ENCODE measurements around the gene FOXP1. TPM values are rescaled to one million over a fixed set of nuclear protein-coding genes. Genes with fewer than 3 reads are reported as not detected.

Gene FOXP1
- polyA plus RNA-seq, 1 donor from 2014 or later, result 5.6 TPM

- Histone ChIP-seq H3K79me2 (replicated peaks; ENCODE audit: insufficient read depth, low read length) (no peaks in the 10 kb centered on the region), H3F3A (ENCODE audit: insufficient read depth, low read length, poor library complexity, severe bottlenecking) (no peaks in the 10 kb centered on the region), H2AFZ (ENCODE audit: low read depth, low read length) (no peak overlapping the region), H3K9me3 (ENCODE audit: low read length) (no peaks in the 10 kb centered on the region), H3K27me3 (ENCODE audit: insufficient read depth, low read depth, low read length) (no peaks in the 10 kb centered on the region), H3K4me2 (ENCODE audit: low read length) (no peak overlapping the region), H4K20me1 (ENCODE audit: insufficient read depth) (no peaks in the 10 kb centered on the region), H3K4me3 (ENCODE audit: low read length) (no peak overlapping the region), H3K36me3 (ENCODE audit: insufficient read depth, low read length) (no peaks in the 10 kb centered on the region), H3K9me2 (ENCODE audit: insufficient read depth, low read length) (no peaks in the 10 kb centered on the region), H3K27ac (ENCODE audit: low read length) (peak overlapping the region; percentile 10), H3K9ac (ENCODE audit: low read length) (no peak overlapping the region)
- TF ChIP-seq EZH2 (IDR thresholded peaks at IDR 0.05; ENCODE audit: borderline replicate concordance, insufficient read depth, low read length, poor library complexity, severe bottlenecking), result no peak
- TF ChIP-seq MXI1 (conservative IDR thresholded peaks at IDR 0.05; ENCODE audit: poor library complexity, severe bottlenecking), result no peak
- peak; percentile 72 for TF ChIP-seq POLR2AphosphoS5 (IDR thresholded peaks at IDR 0.05)
- peak; percentile 28 for TF ChIP-seq EP300 (conservative IDR thresholded peaks at IDR 0.05; ENCODE audit: poor library complexity, severe bottlenecking)
- no peak for TF ChIP-seq TAF1 (IDR thresholded peaks at IDR 0.05; ENCODE audit: low read depth)
- no peak for TF ChIP-seq RAD21 (conservative IDR thresholded peaks at IDR 0.05)
- TF ChIP-seq REST (IDR thresholded peaks at IDR 0.05; ENCODE audit: borderline replicate concordance), result peak; percentile 94
- no peak for TF ChIP-seq SMC3 (conservative IDR thresholded peaks at IDR 0.05; ENCODE audit: poor library complexity)
- no peak for TF ChIP-seq CTCF (IDR thresholded peaks at IDR 0.05; ENCODE audit: poor library complexity, severe bottlenecking)
Measured at GRCh38 chr3:71171247-71171646, 412.3 kb downstream of the FOXP1 start.

GRCh38 chr3:71168880-71169411 is 414.6 kb downstream of the FOXP1 start:
- Histone ChIP-seq H3K4me2 (ENCODE audit: low read length) (no peak overlapping the region), H3K27me3 (ENCODE audit: insufficient read depth, low read depth, low read length) (no peaks in the 10 kb centered on the region), H3F3A (ENCODE audit: insufficient read depth, low read length, poor library complexity, severe bottlenecking) (no peaks in the 10 kb centered on the region), H2AFZ (ENCODE audit: low read depth, low read length) (no peak overlapping the region), H3K9me3 (ENCODE audit: low read length) (no peaks in the 10 kb centered on the region), H4K20me1 (ENCODE audit: insufficient read depth) (no peaks in the 10 kb centered on the region), H3K79me2 (replicated peaks; ENCODE audit: insufficient read depth, low read length) (no peaks in the 10 kb centered on the region), H3K27ac (ENCODE audit: low read length) (no peak overlapping the region), H3K9ac (ENCODE audit: low read length) (no peak overlapping the region), H3K9me2 (ENCODE audit: insufficient read depth, low read length) (no peaks in the 10 kb centered on the region), H3K4me3 (ENCODE audit: low read length) (no peak overlapping the region), H3K36me3 (ENCODE audit: insufficient read depth, low read length) (no peaks in the 10 kb centered on the region)
- no peak for TF ChIP-seq TAF1 (IDR thresholded peaks at IDR 0.05; ENCODE audit: low read depth)
- TF ChIP-seq EP300 (conservative IDR thresholded peaks at IDR 0.05; ENCODE audit: poor library complexity, severe bottlenecking), result no peak
- TF ChIP-seq REST (IDR thresholded peaks at IDR 0.05; ENCODE audit: borderline replicate concordance), result no peak
- TF ChIP-seq MXI1 (conservative IDR thresholded peaks at IDR 0.05; ENCODE audit: poor library complexity, severe bottlenecking), result no peak
- no peak for TF ChIP-seq POLR2AphosphoS5 (IDR thresholded peaks at IDR 0.05)
- no peak for TF ChIP-seq SMC3 (conservative IDR thresholded peaks at IDR 0.05; ENCODE audit: poor library complexity)
- no peak for TF ChIP-seq RAD21 (conservative IDR thresholded peaks at IDR 0.05)
- TF ChIP-seq EZH2 (IDR thresholded peaks at IDR 0.05; ENCODE audit: borderline replicate concordance, insufficient read depth, low read length, poor library complexity, severe bottlenecking), result no peak
- no peak for TF ChIP-seq CTCF (IDR thresholded peaks at IDR 0.05; ENCODE audit: poor library complexity, severe bottlenecking)
